MM.1S (cell line): Measurements from ENCODE around the gene MICAL2.

ENCODE experiments used
- EZH2 ChIP-seq: fragments of 300-600 bp; sonication (generic); optimal IDR thresholded peaks from 2 replicates; pipeline ENCODE3; 2017; ENCODE audit warnings: low read depth, mild to moderate bottlenecking, antibody characterized with exemption, low read length, mixed read lengths
- EZH2phosphoT487 ChIP-seq: fragments of 300-600 bp; sonication (generic); IDR thresholded peaks from 2 replicates; pipeline ENCODE4 v1.6.1; 2018; ENCODE audit warnings: antibody characterized with exemption, low read length
- TF ChIP-seq, protein P1 (sequence below): fragments of 300-600 bp; sonication (generic); IDR thresholded peaks from 2 replicates; pipeline ENCODE4 v1.5.1; 2016; ENCODE audit warnings: antibody characterized with exemption, low read length, mixed read lengths

DNA sequence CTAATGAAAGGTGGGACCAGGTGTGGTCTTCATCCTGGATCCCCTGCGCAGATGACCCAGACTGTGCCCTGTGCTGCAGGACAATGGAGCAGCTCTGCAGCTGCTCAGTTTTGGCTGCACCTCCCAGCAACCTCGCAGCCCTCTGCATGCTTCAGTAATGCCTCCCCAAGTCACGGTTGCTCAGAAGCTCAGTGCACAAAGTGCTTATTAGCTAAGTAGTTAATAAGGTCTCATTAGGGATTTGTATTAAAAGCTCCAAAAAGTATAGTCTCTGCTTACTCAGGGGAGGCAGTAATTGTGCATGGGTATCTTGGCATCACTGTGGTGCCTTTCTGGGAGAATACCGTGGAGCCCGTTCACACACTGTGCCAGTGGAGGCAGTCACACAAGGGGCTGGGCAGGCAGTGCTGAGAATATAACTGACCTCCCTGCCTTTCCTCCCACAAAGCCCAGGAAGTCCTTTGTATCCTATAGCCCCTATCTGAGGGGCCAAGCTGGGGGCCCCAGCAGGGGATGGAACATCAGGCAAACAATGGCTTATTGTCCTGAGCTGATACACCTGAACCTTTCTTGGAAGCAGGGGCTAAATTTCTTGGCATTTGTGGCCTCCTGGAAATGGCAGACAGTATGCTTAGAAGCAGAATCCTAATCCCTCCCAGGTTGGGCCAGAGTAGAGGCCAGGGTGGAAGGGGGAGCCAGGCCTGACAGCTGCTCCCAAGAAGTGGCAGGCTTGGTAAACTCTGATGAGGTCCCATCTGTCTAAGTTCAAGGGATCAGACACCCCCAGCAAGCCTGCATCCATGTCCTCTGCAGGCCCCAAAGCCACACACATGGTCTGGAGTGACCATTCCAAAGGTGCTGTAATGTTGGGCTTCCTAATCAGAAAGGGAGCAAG lies 141.5 kb downstream of the MICAL2 start:
- TF ChIP-seq, protein P1, sequence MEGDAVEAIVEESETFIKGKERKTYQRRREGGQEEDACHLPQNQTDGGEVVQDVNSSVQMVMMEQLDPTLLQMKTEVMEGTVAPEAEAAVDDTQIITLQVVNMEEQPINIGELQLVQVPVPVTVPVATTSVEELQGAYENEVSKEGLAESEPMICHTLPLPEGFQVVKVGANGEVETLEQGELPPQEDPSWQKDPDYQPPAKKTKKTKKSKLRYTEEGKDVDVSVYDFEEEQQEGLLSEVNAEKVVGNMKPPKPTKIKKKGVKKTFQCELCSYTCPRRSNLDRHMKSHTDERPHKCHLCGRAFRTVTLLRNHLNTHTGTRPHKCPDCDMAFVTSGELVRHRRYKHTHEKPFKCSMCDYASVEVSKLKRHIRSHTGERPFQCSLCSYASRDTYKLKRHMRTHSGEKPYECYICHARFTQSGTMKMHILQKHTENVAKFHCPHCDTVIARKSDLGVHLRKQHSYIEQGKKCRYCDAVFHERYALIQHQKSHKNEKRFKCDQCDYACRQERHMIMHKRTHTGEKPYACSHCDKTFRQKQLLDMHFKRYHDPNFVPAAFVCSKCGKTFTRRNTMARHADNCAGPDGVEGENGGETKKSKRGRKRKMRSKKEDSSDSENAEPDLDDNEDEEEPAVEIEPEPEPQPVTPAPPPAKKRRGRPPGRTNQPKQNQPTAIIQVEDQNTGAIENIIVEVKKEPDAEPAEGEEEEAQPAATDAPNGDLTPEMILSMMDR: no peak
- TF ChIP-seq EZH2 (no peak), EZH2phosphoT487 (no peak)
